Right cardiac atrium (tissue), 5 donors: Measurements from ENCODE around the gene ATP2A2. TPM values are rescaled to one million over a fixed set of nuclear protein-coding genes. Genes with fewer than 3 reads are reported as not detected.
A peak's percentile ranks its signal among the peaks of the same experiment; 100 is the strongest.
"Not testable (repeated sequence)": the region's sequence is repeated elsewhere in the genome, so short reads cannot be mapped to it uniquely, and the experiment has no call there.

ENCODE experiments used
- ATAC-seq, 2 donors: fragments of 200-7000 bp; cut with Tn5 transposase; one replicate each; pipeline versions ENCODE4 v1.8.0 to v1.9.1; 2020; ENCODE audit warnings: moderate library complexity in 2 of 2, mild to moderate bottlenecking in 1 of 2
- DNase-seq, 3 donors: peaks; one replicate each; pipeline ENCODE4 v3.0.0-alpha.2; 2020
- H3K27ac ChIP-seq: one replicate; pipeline ENCODE4 v1.5.1; 2013; ENCODE audit warnings: mild to moderate bottlenecking, low read length, control low read depth, moderate library complexity
- H3K27me3 ChIP-seq: one replicate; pipeline ENCODE4 v1.6.1; 2013; ENCODE audit not compliant: control insufficient read depth, insufficient read depth
- H3K4me1 ChIP-seq: one replicate; pipeline ENCODE4 v1.6.1; 2013; ENCODE audit warnings: low read length; ENCODE audit not compliant: control insufficient read depth, insufficient read depth
- H3K4me3 ChIP-seq: one replicate; pipeline ENCODE4 v1.5.1; 2013; ENCODE audit warnings: low read length, control low read depth
- H3K9me3 ChIP-seq: one replicate; pipeline ENCODE4 v1.6.1; 2013; ENCODE audit warnings: low read length; ENCODE audit not compliant: control insufficient read depth
- WGBS: extraction: QIAGEN DNeasy Blood & Tissue Kit; methylation state at CpG from one replicate; pipeline ENCODE4 v1.1.7; 2013; 5-methylcytosine and 5-hydroxymethylcytosine counted together
- intact Hi-C, 4 donors: fragments of 100-400 bp; cut with DNase I; formaldehyde crosslinking; loops; one replicate each; pipeline versions ENCODE4 v1.11.0 to v1.14.0; 2022 to 2023
- polyA plus RNA-seq: library from polyadenylated mRNA; stranded (reverse); fragments of 200-250 nt; gene quantifications from one replicate; pipeline ENCODE4 v1.2.3, GENCODE V29; 2013
- total RNA-seq, 4 donors: library from RNA; stranded (reverse); fragmentation: NEBNext Ultra II Directional; extraction: Animal tissue kit (Norgen Biotek cat#: 25700); gene quantifications; one replicate each; pipeline ENCODE4 v1.2.1, GENCODE V29; 2021
- donor health status: healthy with polysubstance abuse.
- donor health status: DM: no; HTN: yes; CAD: no.
- donor health status: DM: no; HTN: no; CAD: no.
- donor health status: DM: no; HTN: yes; CAD: no; lungs with severe emphysema.
- donor health status: DM: yes; HTN: yes; CAD: no.

The ATP2A2 gene
- total and polyA plus RNA-seq, 5 donors, result 1,499 to 3,920 (median 2,840) TPM

GRCh38 chr12:110371408-110372055 lies 90.5 kb downstream of the ATP2A2 start:
- 61% methylated on average over 13 of the region's 13 CpGs for WGBS

DNA sequence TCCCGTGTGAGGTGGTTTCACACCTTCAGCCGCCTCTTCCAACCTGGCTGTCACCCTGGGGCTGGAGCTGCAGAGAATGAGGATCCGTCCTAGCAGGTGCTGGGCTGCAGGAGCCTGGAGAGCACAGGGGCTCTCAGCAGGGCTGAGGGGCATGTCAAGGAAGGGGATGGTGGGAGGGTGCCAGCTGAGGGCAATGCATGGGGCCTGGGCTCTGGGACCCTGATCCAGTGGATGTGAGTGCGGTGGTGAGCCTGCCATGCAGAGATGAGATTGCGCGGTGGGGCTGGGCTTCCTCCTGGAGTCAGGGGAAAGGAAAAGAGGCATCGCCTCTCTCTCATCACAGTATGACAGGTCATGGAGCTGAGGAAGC lies 91.0 kb downstream of the ATP2A2 start:
- intact Hi-C loops, result no loop called here
- Histone ChIP-seq H3K27ac (no peak overlapping the region), H3K9me3 (no peaks in the 10 kb centered on the region), H3K27me3 (no peaks in the 10 kb centered on the region), H3K4me1 (no peaks in the 10 kb centered on the region), H3K4me3 (no peak overlapping the region)
- WGBS, result 84% methylated on average over 7 of the region's 7 CpGs
- DNase-seq (no peak), ATAC-seq (peak in 1 of 2 donors; percentile 4)

More at GRCh38 chr12:110371408-110372055, 90.5 kb downstream of the ATP2A2 start:
- Histone ChIP-seq H3K4me1 (no peaks in the 10 kb centered on the region), H3K27ac (no peak overlapping the region), H3K27me3 (no peaks in the 10 kb centered on the region), H3K9me3 (no peaks in the 10 kb centered on the region), H3K4me3 (no peak overlapping the region)
- no peak for DNase-seq
- peak; percentile 5 to 21 for ATAC-seq
- intact Hi-C loops, result no loop called here

DNA sequence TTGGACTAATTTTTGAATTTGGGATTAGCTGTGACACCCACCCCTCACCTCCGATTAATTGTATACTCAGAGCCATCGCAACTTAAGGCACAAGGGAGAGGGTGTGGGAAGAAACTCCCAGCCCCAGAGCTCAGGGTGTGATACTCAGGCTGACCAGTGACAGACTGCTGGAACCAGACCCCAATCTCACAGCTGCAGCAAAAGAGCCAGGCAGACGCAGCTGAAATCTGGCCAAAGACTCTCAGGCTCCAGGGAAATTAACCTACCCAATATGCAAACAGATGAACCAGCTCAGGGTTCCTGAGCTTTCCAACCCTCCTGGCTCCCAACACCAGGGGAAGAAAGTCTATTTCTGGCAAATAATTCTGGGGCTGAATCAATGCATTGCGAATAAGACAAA lies 92.0 kb downstream of the ATP2A2 start:
- ATAC-seq, result peak; percentile 62 to 66
- peak; percentile 40 to 84 (median 76) for DNase-seq
- no peak overlapping the region for H3K4me3 ChIP-seq
- no peak overlapping the region for H3K27ac ChIP-seq
- H3K27me3 ChIP-seq, result no peaks in the 10 kb centered on the region
- no peaks in the 10 kb centered on the region for H3K9me3 ChIP-seq
- intact Hi-C loops, result no loop called here
- H3K4me1 ChIP-seq, result no peaks in the 10 kb centered on the region
- 34% methylated on average over 4 of the region's 4 CpGs for WGBS

DNA sequence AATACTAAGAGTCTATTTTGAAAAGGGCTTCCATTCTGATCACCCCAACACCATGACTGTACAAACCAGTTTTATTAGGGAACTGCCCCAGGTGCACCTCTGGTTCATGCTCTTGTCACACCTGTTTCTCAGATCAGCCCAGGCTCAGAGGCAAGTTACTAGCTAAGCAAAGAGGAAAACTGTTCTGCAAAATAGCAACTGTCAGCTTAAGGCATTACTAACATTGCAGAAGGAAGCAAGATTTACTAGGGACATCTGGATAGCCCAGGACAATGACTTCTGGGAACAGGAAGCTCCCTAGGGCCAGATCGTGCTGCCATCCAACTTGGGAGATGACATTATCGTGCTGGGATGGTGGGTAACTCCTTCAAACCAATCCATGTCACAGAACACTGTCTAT lies 92.4 kb downstream of the ATP2A2 start:
- Histone ChIP-seq H3K27ac (no peak overlapping the region), H3K27me3 (no peaks in the 10 kb centered on the region), H3K9me3 (no peaks in the 10 kb centered on the region), H3K4me3 (no peak overlapping the region), H3K4me1 (no peaks in the 10 kb centered on the region)
- no peak for ATAC-seq
- DNase-seq, result no peak
- intact Hi-C loops, result no loop called here
- 29% methylated on average over 2 of the region's 2 CpGs for WGBS

GRCh38 chr12:110373962-110374611 lies 93.0 kb downstream of the ATP2A2 start:
- H3K9me3 ChIP-seq, result no peaks in the 10 kb centered on the region
- no peaks in the 10 kb centered on the region for H3K4me1 ChIP-seq
- peak in 1 of 2 donors; percentile 4 for ATAC-seq
- no peak overlapping the region for H3K27ac ChIP-seq
- no peak for DNase-seq
- no peaks in the 10 kb centered on the region for H3K27me3 ChIP-seq
- no peak overlapping the region for H3K4me3 ChIP-seq
- WGBS, result 82% methylated on average over 13 of the region's 13 CpGs
- intact Hi-C loops, result no loop called here

GRCh38 chr12:110378131-110378790 lies 97.2 kb downstream of the ATP2A2 start:
- H3K27me3 ChIP-seq, intact Hi-C loops, H3K9me3 ChIP-seq, ATAC-seq, H3K4me1 ChIP-seq, H3K4me3 ChIP-seq, DNase-seq, H3K27ac ChIP-seq: not testable (repeated sequence)
- WGBS, result 88% methylated on average over 17 of the region's 17 CpGs

DNA sequence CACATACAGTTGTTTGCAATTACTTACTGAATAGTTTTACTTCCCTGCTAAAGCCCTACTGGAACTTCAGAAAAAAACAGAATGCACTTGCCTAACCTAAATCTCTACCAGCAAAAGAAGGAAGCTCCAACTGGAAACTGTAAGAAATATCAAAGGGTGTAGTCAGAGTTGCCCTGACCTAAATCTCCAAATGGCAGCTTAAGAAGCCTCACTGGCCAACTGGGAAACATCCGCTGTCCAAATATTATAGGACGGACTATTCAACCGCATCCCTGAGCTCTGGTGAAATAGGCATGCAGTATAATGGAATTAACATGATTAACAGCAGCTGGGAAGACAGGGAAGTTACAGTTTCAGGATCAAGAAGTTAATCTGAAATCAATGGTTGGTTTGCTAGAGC lies 98.2 kb downstream of the ATP2A2 start:
- ATAC-seq, result no peak
- DNase-seq, result no peak
- WGBS, result 89% methylated on average over 3 of the region's 3 CpGs
- H3K4me1 ChIP-seq, result peaks cover 1% of the 10 kb centered on the region
- H3K27ac ChIP-seq, result no peak overlapping the region
- no peaks in the 10 kb centered on the region for H3K27me3 ChIP-seq
- H3K4me3 ChIP-seq, result no peak overlapping the region
- intact Hi-C loops, result no loop called here
- H3K9me3 ChIP-seq, result no peaks in the 10 kb centered on the region

GRCh38 chr12:110379631-110380030 lies 98.6 kb downstream of the ATP2A2 start:
- intact Hi-C loops, result no loop called here
- no peaks in the 10 kb centered on the region for H3K27me3 ChIP-seq
- no peak for ATAC-seq
- no peaks in the 10 kb centered on the region for H3K9me3 ChIP-seq
- H3K4me3 ChIP-seq, result no peak overlapping the region
- 59% methylated on average over 2 of the region's 2 CpGs for WGBS
- H3K27ac ChIP-seq, result no peak overlapping the region
- no peak for DNase-seq
- H3K4me1 ChIP-seq, result peaks cover 1% of the 10 kb centered on the region

GRCh38 chr12:110382683-110383082 lies 101.6 kb downstream of the ATP2A2 start:
- DNase-seq (no peak), ATAC-seq (no peak)
- intact Hi-C loops, result no loop called here
- H3K4me1 ChIP-seq, result peaks cover 1% of the 10 kb centered on the region
- 97% methylated on average over 4 of the region's 4 CpGs for WGBS
- H3K9me3 ChIP-seq, result no peaks in the 10 kb centered on the region
- H3K27me3 ChIP-seq, result no peaks in the 10 kb centered on the region
- no peak overlapping the region for H3K27ac ChIP-seq
- no peak overlapping the region for H3K4me3 ChIP-seq
